Testis (tissue), 3 donors: ENCODE results near the gene DOLK. TPM values are rescaled to one million over a fixed set of nuclear protein-coding genes. Genes with fewer than 3 reads are reported as not detected.
A peak's percentile ranks its signal among the peaks of the same experiment; 100 is the strongest.

ENCODE experiments used
- DNase-seq: peaks from one replicate; pipeline ENCODE4 v3.0.0-alpha.2; 2019
- H3K27ac ChIP-seq, 2 donors: fragments of 200-600 bp; sonication (generic); one replicate each; pipeline ENCODE4 v1.5.1; 2019
- H3K27me3 ChIP-seq: fragments of 200-600 bp; sonication (generic); one replicate; pipeline ENCODE4 v1.5.1; 2019
- H3K36me3 ChIP-seq: fragments of 200-600 bp; sonication (generic); one replicate; pipeline ENCODE4 v1.5.1; 2017; ENCODE audit warnings: low read depth; ENCODE audit errors: missing control alignments
- H3K4me1 ChIP-seq: fragments of 200-600 bp; sonication (generic); one replicate; pipeline ENCODE4 v1.5.1; 2019
- H3K4me3 ChIP-seq, 2 donors: fragments of 200-600 bp; sonication (generic); one replicate each; pipeline ENCODE4 v1.5.1; 2017 to 2019
- H3K9me3 ChIP-seq: fragments of 200-600 bp; sonication (generic); one replicate; pipeline ENCODE4 v1.5.1; 2017
- CTCF ChIP-seq, 3 experiments: fragments of 450-650 bp in 2 of 3; fragments of 200-600 bp in 1 of 3; sonication (generic) in 1 of 3; IDR thresholded peaks; one replicate each; pipeline ENCODE4 v1.5.1; 2016 to 2019; ENCODE audit warnings: antibody characterized with exemption in 3 of 3, mild to moderate bottlenecking in 2 of 3, moderate library complexity in 1 of 3
- POLR2A ChIP-seq: fragments of 450-650 bp; IDR thresholded peaks from one replicate; pipeline ENCODE4 v1.6.1; 2017; ENCODE audit warnings: antibody characterized with exemption, mild to moderate bottlenecking, moderate library complexity
- WGBS, 2 donors: methylation state at CpG; one replicate each; pipeline ENCODE4 v1.1.5; 2018; 5-methylcytosine and 5-hydroxymethylcytosine counted together
- intact Hi-C: fragments of 100-400 bp; cut with DNase I; formaldehyde crosslinking; loops from one replicate; pipeline ENCODE4 v1.15.1; 2023; ENCODE audit warnings: low total_unique reads
- polyA plus RNA-seq: library from polyadenylated mRNA; stranded (reverse); fragments of 350-450 nt; fragmentation: Illumina TruSeq; extraction: RNeasy Lipid Tissue Mini Kit (QIAGEN cat#74804); gene quantifications from one replicate; pipeline ENCODE4 v1.2.3, GENCODE V29; 2014; ENCODE audit warnings: low read depth, low replicate concordance; ENCODE audit not compliant: insufficient read depth
- total RNA-seq, 2 donors: library from RNA; depleted of rRNA; stranded (reverse); fragments of >200 nt; gene quantifications; one replicate each; pipeline ENCODE4 v1.2.3, GENCODE V29; 2016

DOLK gene
- total and polyA plus RNA-seq, 3 donors from 2014 or later = 26.4 to 36.9 (median 29.4) TPM

GRCh38 chr9:128917151-128917849 is 30.1 kb downstream of the DOLK start:
- H3K4me1 ChIP-seq = peaks cover 64% of the 10 kb centered on the region
- H3K4me3 ChIP-seq = no peak overlapping the region
- TF ChIP-seq POLR2A = no peak
- no peak for TF ChIP-seq CTCF (IDR thresholded peaks at IDR 0.05)
- H3K27me3 ChIP-seq = no peaks in the 10 kb centered on the region
- H3K36me3 ChIP-seq = no peaks in the 10 kb centered on the region
- DNase-seq = peak; percentile 81
- intact Hi-C loops = no loop called here
- H3K9me3 ChIP-seq = no peaks in the 10 kb centered on the region
- H3K27ac ChIP-seq = peak overlapping the region; percentile 89 to 94
- 47 to 62% methylated on average over 20 to 26 of the region's 26 CpGs for WGBS, 2 donors

GRCh38 chr9:128916745-128917144 is 30.7 kb downstream of the DOLK start:
- WGBS, 2 donors = 66 to 70% methylated on average over 11 of the region's 11 CpGs
- DNase-seq = no peak
- no peaks in the 10 kb centered on the region for H3K36me3 ChIP-seq
- H3K27ac ChIP-seq = peak overlapping the region; percentile 89 to 94
- H3K4me3 ChIP-seq = no peak overlapping the region
- H3K4me1 ChIP-seq = peaks cover 67% of the 10 kb centered on the region
- intact Hi-C loops = no loop called here
- no peaks in the 10 kb centered on the region for H3K9me3 ChIP-seq
- TF ChIP-seq CTCF (IDR thresholded peaks at IDR 0.05) (no peak), POLR2A (no peak)
- no peaks in the 10 kb centered on the region for H3K27me3 ChIP-seq

- TF ChIP-seq CTCF (IDR thresholded peaks at IDR 0.05) (no peak), POLR2A (no peak)
- no peaks in the 10 kb centered on the region for H3K36me3 ChIP-seq
- H3K4me1 ChIP-seq = peaks cover 70% of the 10 kb centered on the region
- H3K4me3 ChIP-seq = no peak overlapping the region
- WGBS, 2 donors = 79% methylated on average over 18 of the region's 18 CpGs; no CpG with 5 or more reads in 1 of the 2 donors
- intact Hi-C loops = no loop called here
- H3K27me3 ChIP-seq = no peaks in the 10 kb centered on the region
- H3K9me3 ChIP-seq = no peaks in the 10 kb centered on the region
- peak; percentile 65 for DNase-seq
- peak overlapping the region; percentile 89 to 94 for H3K27ac ChIP-seq
Observed at GRCh38 chr9:128916204-128916603, 31.2 kb downstream of the DOLK start.

- Histone ChIP-seq H3K9me3 (no peaks in the 10 kb centered on the region), H3K4me3 (no peak overlapping the region), H3K27me3 (no peaks in the 10 kb centered on the region), H3K36me3 (no peaks in the 10 kb centered on the region), H3K27ac (peak overlapping the region; percentile 68 to 94), H3K4me1 (peaks cover 72% of the 10 kb centered on the region)
- no peak for DNase-seq
- no peak for TF ChIP-seq CTCF (IDR thresholded peaks at IDR 0.05)
- 63 to 70% methylated on average over 19 to 22 of the region's 23 CpGs for WGBS, 2 donors
- intact Hi-C loops = no loop called here
Observed at GRCh38 chr9:128913995-128914772, 33.2 kb downstream of the DOLK start.
